GM18498 (cell line): ENCODE data around the gene PNRC2.

ENCODE experiments used
- ATAC-seq: cut with Tn5 transposase; IDR thresholded peaks from one replicate; pipeline ENCODE4 v1.9.1; 2021; ENCODE audit warnings: mild to moderate bottlenecking, moderate library complexity; ENCODE audit not compliant: unreplicated experiment

Gene PNRC2, protein sequence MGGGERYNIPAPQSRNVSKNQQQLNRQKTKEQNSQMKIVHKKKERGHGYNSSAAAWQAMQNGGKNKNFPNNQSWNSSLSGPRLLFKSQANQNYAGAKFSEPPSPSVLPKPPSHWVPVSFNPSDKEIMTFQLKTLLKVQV

DNA sequence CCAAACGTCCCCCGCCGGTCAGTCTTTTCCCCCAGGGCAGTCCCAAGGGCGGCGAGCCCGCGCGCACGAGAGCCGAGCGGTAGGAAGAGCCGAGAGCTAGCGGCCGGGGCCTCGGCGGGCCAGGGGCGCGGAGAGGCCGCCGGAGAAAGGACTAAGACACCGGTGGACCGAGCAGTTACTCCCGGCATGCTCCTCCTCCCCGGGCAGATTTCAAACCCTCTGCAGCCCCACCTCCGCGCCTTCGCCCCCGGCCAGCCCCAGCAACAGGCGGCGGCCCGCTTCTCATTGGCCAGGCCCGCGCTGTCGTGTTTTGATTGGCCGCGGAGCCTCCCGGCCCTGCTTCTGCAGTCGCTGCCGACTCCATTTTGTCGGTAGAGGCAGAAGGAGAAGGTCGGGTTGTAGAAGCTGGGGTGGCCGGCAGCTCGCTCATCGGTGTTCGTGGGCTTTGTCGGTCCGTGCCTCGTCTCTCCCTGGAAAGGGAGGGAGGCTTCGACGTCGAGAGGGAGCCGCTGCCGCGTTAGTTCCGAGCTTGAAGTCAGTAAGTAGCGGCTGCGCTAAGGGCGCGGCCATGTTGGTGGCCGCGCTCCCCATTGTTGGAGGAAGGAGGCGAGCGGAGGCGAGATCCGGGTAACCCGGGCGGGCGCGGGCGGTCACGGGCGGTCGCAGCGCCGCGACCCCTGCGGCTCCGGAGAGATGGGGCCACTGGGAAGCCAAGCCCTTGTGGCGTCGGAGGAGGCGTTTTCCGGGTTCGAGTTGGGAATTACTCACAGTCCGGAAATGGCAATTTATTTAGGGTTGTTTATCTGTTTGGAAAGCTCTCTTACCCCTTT is at the start of gene PNRC2:
Gene PNRC2 (plus strand): TSS at position 368 of the 830 bp plus-strand sequence. CDS start 1,630 bp downstream, outside the sequence.
- ATAC-seq, result peak; percentile 82

DNA sequence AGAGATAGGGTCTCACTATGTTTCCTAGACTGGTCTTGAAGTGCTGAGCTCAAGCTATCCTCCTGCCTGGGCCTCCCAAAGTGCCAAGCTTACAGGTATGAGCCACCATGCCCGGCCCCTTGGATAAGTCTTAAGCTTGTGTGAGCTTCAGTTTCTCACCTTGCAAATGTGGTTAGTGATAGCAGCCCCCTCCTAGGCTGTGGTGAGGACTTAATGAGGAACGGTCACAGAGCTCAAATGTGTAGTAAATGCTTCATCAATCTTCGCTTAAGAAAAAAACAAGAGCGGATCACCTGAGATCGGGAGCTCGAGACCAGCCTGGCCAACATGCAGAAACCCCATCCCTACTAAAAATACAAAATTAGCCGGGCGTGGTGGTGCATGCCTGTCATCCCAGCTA is 49.5 kb upstream of the PNRC2 start:
- no peak for ATAC-seq

DNA sequence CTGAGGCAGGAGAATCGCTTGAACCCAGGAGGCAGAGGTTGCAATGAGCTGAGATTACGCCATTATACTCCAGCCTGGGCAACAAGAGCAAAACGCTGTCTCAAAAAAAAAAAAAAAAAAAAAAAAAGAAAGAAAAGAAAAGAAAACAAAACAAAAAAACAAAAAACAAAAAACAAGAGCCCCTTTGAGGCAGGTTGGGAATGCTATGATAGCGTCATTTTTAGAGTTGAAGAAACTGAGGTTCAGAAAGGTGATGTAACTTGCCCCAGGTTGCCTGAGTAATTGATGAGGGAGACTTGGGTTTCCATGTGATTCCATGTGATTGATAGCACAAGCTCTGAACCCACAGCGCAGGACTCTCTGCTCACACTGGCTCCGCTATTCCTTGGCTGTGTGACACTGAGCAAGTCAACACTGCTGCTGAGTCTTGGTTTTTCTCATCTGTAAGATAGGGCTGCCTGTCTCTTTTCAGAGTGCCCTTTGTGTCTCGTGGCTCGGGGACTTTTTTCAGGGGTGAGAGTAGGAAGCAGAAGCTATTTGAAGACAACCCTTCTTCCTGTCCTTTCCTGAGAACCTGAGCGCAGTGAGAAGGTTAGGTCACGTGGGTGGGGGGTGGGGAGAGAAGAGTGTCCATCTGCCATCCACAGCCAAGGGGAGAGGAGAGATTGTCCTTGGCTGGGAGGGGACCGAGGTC is 48.9 kb upstream of the PNRC2 start:
- no peak for ATAC-seq

DNA sequence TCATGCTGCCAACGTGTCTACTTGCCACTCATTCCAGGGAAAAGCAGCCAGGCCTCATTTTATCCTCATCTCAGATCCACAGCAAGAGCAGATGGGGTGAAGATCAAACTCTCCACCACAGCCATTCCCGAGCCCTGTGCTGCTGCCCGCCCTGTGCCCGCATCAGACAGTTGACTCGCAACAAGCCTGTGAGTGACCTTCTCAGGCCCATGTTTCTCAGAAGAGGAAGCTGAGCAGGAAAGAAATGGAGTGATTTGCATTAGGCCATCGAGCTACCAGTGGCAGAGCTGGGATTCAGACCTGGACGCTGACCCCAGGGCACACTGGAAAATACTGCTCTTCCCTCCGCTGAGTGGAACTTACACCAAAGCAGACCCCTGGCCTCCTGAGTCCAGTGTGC is 47.7 kb upstream of the PNRC2 start:
- no peak for ATAC-seq

DNA sequence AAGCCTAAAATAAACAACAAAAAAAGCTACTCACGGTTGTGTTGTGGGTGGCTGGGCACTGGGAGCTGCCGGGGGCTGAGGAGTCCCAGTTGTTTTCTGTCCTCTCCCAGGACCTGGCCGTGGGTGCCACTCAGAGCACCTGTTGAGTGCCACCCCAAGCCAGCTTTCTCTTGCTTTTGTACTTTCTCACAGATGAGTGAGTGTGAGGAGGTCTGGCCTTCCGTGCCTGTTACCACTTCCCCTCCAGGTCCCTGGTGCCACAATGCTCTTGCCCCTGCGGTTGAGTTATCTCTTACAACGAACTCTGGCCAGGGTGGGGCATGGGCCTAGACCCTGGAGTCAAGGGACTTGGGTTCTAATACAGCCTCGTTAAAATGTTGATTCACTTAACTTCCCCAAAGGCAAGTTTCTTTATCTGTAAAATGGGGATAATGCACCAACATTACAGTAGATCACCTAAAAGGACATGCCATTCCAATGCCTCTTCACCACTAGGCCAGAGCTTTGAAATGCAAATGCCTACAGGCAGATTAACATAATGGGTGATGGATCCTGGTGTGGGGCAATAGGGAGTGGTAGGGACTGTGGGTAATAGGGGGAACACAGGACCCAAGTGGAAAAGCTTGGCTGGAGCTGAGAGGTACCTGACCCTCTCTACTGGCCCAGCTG is 46.3 kb upstream of the PNRC2 start, which contains the start of gene CNR2:
Gene CNR2 (minus strand): TSS at position 151 of the 669 bp plus-strand sequence. CDS start 37,745 bp downstream, outside the sequence.
- peak; percentile 24 for ATAC-seq

DNA sequence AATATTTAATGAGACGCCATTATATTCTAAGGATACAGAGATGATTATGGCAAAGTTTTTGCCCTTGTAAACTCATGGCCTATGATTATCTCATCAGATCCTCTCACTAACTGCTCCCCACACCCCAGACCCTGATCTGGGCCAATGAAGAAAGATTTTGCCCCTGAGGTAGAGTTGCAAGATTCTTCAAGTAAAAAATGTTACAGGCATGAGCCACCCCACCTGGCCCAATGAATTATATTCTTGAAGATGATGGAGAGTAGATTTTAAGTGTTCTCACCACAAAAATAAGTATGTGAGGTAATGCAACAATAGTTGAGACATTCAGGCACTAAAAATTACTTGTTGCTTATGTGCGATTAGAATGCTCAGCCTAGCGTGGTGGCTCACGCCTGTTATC is 44.7 kb upstream of the PNRC2 start:
- no peak for ATAC-seq

DNA sequence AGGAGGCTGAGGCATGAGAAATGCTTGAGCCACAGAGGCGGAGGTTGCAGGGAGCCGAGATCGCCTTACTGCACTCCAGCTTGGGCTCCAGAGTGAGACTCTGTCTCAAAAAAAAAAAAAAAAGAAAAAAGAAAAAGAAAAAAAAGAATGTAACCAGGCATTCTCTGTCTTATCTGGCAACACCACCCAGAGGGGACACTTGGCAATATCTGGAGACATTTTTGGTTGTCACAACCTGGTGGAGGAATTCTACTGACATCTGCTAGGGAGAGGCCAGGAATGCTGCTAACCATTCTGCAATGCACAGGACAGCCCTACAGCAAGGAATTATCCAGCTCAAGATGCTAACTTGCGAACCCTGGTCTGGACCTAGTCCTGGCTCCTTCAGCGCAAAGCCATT is 44.2 kb upstream of the PNRC2 start:
- ATAC-seq, result no peak

DNA sequence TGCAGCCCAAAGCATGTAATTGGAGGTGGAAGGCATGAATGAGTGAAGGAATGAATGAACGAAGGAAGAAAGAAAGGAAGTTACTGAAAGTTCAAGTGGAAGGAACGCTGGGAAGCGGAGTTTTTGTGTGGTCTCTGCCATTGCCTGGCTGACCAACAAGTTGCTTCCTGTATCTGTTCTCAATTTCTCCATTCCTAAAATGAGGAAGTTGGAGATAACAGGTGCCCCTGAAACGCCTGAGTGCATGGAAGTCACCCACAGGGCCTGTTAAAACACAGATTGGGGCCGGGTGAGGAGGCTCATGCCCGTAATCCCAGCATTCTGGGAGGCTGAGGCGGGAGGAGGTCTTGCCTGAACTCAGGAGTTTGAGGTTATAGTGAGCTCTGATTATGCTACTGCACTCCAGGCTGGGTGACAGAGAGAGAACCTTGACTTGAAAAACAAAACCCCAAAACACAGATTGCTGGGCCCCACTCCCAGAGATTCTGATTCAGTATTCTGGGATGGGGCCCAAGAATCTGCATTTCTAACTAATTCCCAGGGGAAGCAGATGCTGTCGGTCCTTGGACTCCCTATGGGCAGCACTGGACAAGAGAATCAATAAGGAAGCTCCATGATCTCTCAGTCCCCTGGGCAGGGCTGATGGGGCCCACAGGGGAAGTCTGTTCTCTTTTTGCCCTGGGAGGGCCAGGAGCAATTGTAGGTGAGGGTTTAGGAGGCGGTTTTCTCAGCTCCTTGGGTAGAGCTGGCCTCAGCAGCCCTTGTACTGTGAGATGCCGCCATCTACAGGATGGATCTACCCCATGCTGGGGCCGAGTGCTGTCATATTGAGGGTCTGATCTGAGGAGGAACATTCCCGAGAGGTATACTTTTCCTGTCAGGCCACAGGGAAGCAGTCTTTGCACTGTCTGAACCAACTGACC is 43.2 kb upstream of the PNRC2 start:
- peak; percentile 64 for ATAC-seq

DNA sequence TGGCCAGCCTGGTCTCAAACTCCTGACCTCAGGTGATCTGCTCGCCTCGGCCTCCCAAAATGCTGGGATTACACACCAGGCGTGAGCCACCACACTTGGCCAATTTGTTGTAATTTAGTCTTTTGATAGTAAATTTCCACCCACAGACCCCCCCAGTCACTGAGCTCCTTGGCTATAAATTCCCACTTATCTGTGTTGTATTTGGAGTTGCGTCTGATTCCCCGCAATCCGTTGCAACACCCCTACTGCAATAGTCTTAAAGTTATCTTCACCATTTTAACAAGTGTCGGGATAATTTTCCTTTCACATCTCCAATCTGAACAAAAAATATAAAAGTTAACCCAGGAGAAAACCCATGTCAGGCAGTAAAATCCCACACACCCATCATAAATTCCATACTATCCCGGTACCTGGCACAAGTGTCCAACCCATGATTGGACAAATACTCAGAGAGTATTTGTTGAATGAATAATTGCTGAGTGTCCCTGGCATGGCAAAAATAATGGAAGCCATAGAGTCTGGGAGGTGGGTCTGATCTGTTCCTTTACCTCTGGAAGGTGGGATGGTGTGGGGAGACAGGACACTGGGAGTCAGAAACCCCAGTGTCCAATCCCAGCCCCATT is 37.2 kb upstream of the PNRC2 start:
- no peak for ATAC-seq

DNA sequence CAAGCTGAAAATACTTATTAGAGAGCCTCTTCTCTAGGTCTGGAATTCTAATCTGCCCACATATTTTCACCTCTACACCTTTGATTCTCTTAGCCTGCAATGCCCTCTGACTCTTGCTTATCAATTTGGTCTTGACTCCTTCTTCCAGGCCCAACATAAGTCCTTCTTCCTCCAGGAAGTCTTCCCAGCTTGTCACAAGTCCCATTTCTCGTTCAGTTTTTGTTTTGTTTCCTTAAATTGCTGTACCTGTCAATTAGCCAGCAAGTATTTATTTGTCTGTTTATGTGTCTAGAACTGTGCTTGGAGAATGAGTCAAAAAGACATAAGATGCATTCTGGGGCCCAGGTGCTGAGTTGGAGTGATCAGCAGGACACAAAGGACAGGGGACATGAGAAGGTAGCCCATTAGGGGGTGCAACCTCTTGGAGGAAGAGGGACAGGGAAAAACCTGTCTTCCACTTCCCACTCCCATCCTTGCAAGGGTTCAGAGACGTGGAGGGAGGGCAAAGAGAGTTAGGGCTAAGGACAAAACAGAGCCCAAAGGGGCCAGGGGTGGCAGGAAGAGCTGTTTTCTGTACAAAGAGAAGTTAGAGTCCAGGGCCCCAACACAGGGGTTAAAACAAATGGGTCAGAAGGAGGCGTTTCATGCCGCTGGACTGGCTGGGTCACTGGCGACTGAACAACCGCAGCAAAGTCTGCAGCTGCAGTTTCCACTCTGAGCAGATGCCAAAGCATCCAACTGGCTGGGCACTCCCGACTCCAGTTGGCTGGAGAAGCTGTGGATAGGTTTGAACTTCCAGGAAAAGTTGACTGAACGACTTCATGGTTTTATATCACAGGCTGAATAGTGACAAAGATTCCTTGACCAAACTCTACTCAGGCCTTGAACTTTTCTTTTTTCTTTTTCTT is 35.8 kb upstream of the PNRC2 start:
- ATAC-seq, result no peak

DNA sequence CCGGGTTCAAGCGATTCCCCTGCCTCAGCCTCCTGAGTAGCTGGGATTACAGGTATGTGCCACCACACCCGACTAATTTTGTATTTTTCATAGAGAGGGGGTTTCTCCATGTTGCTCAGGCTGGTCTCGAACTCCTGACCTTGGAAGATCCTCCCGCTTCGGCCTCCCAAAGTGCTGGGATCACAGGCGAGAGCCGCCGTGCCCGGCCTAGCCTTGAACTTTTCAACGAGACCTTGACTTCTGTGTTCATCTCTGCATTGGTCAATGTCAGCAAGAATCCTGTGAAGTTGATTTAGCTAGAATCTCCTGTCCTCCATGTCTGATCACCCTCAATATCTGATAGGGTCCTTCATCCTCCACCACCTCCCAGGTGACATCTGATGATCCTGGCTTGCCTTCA is 35.0 kb upstream of the PNRC2 start:
- no peak for ATAC-seq

DNA sequence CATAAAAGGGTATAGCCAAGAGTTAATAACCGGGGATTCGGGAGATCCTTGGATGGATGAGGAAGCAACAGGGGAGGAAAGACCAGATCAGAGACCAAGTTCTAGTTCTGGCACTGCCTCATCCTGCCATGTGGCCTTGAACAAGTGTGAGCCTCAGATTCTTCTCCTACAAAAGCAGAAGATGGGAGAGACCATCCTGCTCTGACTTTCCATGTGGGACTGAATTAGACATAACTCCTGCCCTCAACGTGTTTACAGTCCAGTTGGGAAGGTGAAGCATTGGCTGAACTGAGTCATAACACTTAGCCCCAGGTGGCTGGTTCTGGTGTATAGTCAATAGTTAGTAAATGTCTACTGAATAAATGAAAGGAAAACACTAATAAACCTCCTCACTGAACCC is 34.3 kb upstream of the PNRC2 start:
- no peak for ATAC-seq

DNA sequence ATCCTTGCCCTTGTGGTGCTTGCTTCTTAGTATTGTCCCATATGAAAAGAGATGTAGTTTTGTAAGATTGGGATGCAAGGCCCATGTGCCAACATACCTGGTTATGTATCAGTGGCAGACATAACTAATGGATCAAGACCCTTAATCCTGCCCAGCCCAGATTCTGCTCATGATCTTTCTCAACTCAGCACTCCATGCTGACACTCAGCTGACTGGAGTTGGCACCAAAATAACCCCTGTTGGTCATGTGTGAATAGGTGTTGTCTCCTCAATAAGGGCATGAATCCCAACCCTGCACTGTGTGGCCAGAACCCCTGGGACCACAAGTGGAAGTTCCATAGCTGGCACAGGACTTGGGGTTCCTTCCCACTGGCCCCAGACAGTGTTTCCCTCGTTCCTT is 32.5 kb upstream of the PNRC2 start:
- no peak for ATAC-seq

DNA sequence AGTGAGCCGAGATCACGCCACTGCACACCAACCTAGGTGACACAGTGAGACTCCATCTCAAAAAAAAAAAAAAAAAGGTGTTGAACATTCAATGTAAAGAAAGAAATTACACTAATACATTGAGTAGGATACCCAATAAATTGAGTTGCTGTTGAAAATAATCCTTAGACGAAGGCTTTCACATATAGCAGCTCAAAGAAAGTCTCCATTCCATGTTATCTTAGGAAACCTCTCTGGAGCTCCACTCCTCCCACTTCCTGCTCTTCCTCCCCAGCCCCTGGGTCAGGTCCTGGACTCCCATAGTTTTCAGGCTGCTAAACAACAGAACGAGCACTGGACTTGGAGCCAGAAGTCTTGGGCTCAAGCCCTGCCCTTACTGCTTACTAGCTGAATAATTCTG is 30.8 kb upstream of the PNRC2 start:
- no peak for ATAC-seq

DNA sequence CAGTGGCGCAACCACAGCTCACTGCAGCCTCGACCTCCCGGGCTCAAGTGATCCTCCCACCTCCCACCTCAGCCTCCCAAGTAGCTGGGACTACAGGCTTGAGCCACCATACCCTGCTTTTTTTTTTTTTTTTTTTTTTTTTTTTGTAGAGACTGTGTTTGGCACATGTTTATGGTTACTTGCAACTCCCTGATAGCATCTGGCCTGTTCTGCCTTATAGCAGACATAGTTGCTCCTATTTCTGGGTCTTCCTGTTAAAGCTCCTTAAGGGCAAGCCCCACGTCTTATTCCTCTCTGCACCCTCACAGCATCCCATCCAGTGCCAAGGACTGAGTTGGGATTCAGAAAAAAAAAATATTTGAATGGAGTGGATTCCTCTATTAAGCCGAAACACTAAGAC is 29.4 kb upstream of the PNRC2 start:
- ATAC-seq, result no peak

DNA sequence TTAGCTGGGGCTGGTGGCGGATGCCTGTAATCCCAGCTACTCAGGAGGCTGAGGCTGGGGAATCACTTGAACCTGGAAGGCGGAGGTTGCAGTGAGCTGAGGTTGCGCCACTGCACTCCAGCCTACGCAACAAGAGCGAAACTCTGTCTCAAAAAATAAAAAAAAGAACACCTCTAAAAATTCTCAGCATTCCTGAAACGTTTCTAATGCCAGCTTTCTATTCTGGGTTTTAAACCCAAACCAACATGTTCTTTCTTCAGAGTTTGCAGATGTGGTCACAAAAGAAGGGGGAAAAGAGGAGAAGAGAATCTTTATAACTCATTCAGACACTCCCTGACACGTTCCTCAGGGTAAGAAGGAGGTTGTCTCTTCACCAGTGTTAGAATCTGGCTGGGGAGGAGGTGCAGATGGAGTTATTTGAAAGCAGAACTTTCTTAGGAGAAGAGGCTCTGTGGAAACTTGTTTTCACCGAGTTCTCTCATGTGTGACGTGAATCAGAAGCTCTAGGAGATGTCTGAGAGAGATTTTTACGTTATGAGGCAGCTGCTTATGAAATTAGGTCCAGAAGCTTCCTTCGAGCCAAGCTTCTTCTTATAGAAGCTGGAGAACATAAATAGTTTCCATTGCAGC is 28.7 kb upstream of the PNRC2 start:
- ATAC-seq, result no peak

DNA sequence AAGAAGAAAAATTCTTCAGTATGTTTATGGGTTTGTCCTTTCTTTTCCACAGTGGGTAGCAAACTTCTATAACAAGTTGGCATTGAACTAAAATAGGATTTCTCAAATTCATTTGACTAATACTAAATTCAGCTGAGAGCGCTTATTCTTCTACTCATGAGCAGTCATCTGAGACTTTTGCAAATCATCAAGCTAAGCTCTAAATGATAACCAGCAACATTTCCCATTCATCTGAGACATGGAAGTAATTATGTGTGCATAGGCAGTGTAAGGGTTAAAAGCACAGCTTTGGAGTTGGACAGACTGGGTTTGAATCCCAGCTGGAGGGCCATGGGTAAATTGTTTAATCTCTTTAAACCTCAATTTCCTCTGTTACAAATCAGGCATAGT is 28.1 kb upstream of the PNRC2 start:
- ATAC-seq, result no peak

DNA sequence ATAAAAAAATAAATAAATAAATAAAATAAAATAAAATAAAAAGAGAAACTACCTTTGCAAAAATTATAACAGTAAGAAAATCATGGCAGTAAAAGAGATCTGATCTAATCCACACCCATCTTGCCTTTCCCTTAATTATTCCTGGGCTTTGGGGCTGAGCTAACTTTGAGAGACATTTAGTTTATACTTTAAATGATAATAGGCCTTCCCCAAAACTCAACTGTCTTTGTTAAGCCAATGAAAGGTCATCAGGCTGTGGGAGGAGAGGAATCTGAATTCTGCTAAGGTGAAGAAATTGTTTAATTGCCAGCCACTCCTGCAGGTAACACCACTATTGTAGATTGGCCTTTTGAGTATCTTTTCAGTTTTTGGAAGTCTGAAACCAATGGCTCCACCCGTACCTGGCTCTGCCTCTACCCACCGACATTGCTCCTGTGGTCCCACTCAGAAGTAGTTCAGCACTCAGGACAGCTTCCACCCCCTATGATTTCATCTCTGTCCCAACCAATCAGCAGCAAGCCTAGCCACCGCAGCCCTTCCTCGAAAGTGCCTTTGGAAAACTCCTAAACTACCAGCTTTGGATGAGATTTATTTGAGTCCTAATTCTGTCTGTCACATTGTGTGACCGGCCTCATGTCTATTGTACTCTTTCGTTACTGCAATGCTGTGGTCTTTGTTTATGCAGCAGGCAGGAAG is 23.0 kb upstream of the PNRC2 start:
- no peak for ATAC-seq
